CD1c-positive myeloid dendritic cell (primary cell): ENCODE measurements around the gene KCNK7.

Experiments
- DNase-seq: peaks from one replicate; pipeline ENCODE4 v3.0.0-alpha.2; 2016; ENCODE audit errors: extremely low spot score

The KCNK7 gene

DNA sequence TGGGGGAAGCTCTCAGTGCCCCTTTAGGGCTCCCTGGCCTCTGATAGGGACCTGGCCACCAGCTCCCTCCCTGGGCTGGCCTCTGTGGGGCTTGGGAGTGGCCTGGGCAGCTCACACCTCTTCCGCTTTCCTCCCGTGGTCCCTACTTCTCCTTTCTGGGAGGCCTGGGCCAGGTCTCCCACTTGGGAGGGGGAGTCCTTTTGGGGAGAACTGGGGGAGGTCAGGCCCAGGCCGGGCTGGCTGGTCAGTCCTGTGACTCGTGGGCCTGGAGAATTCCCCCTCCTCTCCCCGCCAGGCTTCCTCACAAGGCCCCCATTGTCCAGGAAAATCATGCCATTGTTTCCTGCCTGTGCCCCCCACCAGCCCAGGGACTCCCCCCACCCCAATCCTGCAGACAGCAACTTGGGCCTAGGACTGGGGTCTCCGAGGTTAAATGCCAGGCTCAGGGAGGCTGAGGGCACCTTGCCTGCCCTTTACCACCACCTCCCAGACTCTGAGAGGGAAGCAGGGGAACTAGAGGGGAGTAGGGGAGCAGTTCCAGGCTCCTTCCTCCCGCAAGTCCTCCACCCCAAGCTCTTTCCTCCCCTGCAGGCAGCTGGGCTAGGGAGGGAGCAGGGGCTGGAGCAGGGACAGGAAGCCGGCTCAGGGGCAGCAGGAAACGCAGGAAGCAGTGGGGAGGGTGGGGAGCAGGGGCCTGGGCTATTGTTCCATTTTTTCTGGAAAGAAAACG is 15.6 kb upstream of the KCNK7 start:
- peak; percentile 85 for DNase-seq

DNA sequence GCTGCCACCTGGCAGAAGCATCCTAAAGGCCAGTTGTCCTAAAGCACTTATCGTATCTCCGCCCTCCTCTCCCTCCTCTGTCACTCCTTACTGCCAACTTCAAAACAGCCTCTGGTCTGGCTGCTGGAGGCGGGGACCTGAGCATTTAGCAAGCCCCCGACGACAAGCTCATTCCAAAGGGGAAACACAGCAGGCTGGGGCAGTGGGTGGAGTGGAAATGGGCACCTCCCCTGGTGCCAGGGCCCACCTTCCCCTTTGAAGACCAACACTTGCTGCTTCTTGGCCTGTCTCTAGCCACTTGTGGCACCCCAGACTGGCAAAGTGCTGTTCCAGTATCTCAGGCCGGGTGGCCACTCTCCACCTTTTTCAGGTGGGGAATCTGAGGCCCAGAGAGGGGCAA is 14.8 kb upstream of the KCNK7 start:
- no peak for DNase-seq

DNA sequence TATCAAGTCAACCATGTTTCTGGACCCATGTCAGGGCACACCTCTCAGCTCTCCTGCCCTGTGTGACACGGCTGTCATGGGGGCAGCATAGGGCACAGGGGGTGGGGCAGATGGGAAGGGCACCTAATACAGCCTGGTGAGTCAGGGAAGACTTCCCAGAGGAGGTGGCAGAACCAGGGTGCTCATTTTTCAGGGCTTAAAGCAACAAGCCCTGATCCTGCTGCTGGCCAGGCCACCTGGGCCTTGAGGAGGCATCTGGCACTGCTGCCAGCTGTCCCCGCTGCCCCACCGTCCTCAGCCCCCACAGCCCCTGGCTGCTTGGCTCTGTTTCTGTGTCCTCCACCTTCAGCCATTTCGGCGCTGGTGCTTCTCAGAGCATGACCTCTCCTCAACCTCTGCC is 14.1 kb upstream of the KCNK7 start:
- DNase-seq = no peak

DNA sequence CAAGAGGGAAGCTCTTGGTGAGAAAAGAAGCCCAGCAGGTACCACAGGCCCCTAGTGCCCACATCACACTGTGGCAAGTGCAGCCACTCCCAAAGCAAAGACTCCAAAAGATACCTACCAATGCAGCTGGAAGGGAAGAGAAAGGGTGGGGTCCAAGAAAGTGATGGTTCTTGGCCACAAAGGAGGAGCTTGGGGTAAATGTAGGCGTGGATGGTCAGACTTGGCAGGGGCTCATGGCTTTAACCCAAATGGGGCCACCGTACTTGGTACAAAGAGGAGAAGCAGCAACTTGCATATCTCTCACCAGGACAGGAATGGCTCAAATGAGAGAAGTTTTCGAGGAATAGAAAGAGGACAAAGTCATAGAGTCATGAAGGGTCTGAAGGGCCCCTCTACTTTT is 13.6 kb upstream of the KCNK7 start:
- no peak for DNase-seq

GRCh38 chr11:65607614-65608426 is 12.2 kb upstream of the KCNK7 start:
- no peak for DNase-seq

DNA sequence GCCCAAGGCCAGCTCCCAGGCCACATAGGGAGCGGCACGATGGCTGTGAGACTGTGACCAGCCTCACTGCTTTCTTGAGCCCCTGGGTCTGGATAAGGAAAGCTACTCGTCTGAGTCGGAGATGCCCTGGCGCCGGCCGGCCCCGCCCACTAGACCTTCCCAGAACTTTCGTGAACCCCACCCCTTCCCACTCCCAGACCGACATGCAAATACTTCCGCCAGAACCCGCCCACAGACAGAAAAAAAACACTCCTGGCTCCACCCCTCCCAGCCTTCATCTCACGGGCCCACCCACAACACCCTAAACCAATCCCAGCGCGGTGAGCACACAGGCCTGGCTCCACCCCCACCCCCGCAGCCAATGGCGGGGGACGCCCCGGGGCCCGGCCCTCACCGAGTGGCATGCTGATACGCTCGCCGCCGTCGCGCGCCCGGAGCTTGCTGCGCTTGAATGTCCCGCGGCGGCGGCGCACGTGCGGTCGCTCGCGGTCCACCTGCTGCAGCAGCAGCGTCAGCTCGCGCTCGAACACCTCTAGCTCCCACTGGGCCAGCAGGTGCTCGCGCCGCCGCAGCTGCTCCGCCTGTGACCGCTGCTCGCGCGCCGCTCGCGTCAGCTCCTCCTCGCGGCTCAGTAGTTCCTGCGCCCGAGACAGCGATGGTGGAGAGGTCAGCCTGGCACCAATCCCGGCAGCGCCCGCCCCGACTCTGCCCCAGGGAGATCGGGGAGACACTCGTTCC is 11.4 kb upstream of the KCNK7 start:
- no peak for DNase-seq

GRCh38 chr11:65604258-65604657 is 8.7 kb upstream of the KCNK7 start:
- no peak for DNase-seq

GRCh38 chr11:65599955-65600246 is 4.3 kb upstream of the KCNK7 start:
- no peak for DNase-seq

DNA sequence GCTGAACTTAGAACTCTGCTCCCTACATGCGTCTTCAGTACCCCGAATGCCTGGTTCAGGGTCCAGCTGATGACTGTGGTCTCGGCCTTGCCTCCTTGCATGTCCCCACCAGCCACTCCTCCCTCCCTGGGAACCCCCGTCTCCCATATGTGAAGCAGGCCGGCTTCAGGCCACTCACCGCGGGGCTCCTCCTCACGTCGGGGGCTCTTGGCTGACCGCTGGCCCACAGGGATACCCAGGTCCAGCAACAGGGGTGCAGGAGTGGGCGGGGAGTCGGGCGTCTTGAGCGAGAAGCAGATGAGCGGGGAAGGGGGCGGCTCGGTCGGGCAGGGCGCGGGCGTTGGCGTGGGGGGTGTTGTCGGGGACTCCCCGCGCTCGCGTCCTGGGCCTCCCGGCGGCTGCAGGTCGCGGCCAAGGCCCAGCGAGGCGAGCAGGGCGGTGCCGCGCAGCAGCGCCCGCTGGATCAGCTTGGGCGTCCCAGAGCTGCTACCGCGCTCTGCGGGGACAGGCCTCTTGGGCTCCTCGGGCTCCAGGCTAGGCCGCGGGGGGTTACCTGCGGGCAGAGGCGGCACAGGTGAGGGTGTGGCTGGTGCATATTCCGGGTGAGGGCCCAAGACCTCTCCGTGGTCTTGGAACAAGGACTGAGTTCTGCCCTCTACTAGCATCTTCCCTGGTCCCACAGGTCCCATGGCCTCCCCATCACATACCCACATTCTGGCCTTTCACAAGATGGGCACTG is 3.8 kb upstream of the KCNK7 start:
- no peak for DNase-seq

DNA sequence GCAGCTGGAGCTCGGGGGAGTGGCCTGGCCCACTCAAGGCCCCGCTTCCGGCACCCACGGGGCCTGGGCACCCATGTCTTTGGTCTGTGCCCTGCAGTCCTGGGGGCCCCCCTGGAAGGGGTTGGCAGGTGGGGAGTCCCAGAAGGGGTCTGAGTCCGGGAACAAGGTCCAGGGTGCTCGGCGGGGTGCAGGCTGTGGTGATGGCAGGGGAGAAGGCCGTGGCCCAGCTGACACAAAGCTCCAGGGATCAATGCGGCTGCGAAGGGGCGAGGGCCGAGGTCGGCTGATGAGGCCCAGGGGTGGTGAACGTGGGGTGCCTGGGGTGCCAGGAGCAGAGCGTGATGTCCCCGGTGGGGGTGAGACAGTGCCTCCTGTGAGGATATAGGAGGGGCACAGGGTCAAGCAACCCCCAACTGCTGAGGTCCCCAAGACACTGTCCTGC is 2.7 kb upstream of the KCNK7 start:
- no peak for DNase-seq

DNA sequence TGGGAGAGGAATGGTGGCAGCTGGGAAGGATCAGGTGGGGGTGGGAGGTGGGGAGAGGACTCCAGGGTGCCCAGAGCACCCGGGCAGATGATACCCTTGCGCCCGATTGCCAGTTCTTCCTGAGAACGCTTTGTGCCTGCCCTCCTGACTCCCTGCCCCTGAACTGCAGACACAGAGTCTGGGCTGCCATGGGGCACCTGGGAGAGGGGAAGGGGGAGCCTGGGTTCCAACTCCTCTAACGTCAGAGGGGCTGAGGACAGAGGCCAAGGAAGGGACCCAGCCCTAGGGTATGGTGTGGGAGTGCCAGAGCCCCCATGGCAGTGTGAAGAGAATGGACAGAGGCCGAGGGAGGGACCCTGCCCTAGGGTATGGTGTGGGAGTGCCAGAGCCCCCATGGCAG is 920 bp upstream of the KCNK7 start:
- no peak for DNase-seq

- no peak for DNase-seq
Measured at GRCh38 chr11:65595131-65595530, 469 bp downstream of the KCNK7 start.

DNA sequence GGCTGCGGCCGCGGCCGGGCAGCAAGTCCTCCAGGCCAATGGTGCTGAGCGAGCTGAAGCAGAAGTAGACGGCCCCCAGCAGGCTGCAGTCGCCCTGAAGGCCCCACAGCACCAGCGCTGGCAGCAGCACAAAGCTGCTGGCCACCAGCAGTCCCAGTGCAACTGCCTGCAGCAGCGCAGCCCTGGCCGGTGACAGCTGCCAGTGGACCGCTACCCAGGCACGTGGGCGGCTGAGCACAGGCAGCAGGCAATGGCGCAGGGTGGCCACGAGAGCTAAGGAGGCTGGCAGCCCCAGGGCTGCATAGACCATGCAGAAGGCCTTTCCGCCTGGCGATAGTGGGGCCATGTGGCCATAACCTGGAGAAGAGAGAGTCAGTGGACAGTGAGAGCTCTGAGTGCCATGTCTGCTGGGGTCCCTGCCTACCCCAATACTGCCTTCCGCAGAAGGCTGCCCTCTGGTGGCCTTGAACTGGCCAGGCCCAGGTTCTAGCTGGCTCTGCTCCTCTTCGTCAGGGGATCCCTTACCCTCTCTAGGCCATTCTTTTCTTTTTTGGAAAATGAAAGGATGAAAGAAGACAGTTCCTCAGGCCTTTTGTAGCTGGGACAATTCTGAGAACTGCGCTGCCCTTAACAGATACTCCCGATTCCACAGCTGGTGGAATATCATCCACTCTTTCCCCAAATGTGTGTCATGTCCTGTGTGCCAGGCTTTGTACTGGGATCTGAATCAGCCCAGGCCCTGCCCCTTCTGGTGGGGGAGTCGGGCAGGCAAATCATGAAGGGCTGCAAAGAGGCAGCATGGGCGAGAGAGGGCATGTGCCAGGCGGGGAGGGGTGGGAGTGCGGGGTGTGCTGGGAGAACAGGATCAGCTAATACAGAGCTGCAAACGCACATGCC is 1.8 kb downstream of the KCNK7 start:
- DNase-seq = peak; percentile 62

GRCh38 chr11:65592858-65593517 is 2.6 kb downstream of the KCNK7 start:
- no peak for DNase-seq

GRCh38 chr11:65591939-65592857 is 3.4 kb downstream of the KCNK7 start:
- no peak for DNase-seq

DNA sequence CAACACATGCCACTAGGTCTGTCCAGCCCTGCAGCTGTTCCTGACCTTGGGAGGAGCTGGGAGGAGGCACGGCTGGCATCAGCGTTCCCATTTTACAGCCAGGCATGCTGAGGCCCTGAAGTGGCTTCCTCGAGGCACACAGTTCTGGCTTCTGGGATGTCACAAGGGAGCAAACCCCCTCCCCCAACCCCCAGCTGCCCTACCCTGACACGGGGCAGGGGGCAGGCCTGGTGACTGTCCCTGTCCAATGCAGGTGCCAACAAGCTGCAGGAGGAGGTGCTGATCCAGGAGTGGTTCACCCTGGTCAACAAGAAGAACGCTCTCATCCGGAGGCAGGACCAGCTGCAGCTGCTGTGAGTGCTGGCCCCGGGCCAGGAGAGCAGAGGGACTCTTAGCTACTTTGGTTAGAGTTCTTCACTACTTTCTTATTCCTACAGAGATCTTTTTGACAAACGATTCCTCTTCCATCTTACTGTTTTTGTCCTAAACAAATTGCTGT is 5.3 kb downstream of the KCNK7 start:
- DNase-seq = no peak

DNA sequence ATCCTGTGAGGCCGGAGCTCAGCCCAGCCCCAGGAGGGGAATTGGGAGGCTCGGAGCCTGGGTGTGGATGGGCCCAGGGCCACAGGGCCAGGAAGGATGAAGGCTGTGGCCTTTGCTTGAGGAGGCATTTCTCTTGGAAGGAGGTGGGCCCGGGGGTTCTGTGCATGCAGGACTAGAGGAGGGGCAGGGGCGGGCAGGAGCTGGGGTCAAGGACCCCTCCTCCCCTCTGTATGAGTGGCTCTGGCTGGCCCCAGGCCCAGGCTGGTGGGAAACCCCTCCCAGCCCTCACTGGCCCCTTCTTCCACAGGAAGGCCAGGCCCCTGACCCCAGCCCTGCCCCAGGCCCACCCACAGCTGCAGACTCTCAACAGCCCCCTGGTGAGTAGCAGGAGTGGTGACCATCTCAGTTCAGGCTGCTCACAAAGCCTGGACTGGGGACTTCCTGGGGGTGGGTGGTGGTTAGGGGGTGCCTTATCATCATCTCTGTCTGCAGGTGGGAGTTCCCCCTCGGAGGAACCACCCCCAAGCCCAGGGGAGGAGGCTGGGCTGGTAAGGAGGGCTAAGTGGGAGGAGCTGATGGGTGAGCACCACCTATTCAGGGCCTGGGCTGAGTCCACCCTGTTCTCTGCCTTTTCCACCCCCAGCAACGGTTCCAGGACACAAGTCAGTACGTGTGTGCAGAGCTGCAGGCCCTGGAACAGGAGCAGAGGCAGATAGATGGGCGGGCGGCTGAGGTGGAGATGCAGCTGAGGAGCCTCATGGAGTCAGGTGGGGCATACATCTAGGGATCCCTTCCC is 6.0 kb downstream of the KCNK7 start:
- no peak for DNase-seq
